ENCODE data around the gene CTDP1.

Gene CTDP1

GRCh38 chr18:79789901-79790890, 110.6 kb downstream of the CTDP1 start:
- TF ChIP-seq CTCF (IDR thresholded peaks at IDR 0.05; ENCODE audit: control extremely low read depth, extremely low read depth, low read depth, missing control alignments) = no peak
- CTCF ChIA-PET = no interaction called here
- DNase-seq (ENCODE audit: extremely low spot score) = no peak
- POLR2A ChIA-PET = no interaction called here

- no peak for TF ChIP-seq CTCF (IDR thresholded peaks at IDR 0.05; ENCODE audit: control extremely low read depth, extremely low read depth, low read depth, missing control alignments)
- ChIA-PET CTCF (no interaction called here), POLR2A (no interaction called here)
- no peak for DNase-seq (ENCODE audit: extremely low spot score)
These were observed 111.7 kb downstream of the CTDP1 start for GRCh38 chr18:79790996-79791972.

- TF ChIP-seq CTCF (IDR thresholded peaks at IDR 0.05; ENCODE audit: control extremely low read depth, extremely low read depth, low read depth, missing control alignments) = no peak
- no peak for DNase-seq (ENCODE audit: extremely low spot score)
- ChIA-PET POLR2A (no interaction called here), CTCF (no interaction called here)
These were observed 112.7 kb downstream of the CTDP1 start for GRCh38 chr18:79792096-79792987.

GRCh38 chr18:79792988-79793355, 113.4 kb downstream of the CTDP1 start:
- ChIA-PET POLR2A (no interaction called here), CTCF (no interaction called here)
- TF ChIP-seq CTCF (IDR thresholded peaks at IDR 0.05; ENCODE audit: control extremely low read depth, extremely low read depth, low read depth, missing control alignments) = no peak
- DNase-seq (ENCODE audit: extremely low spot score) = peak; percentile 55

GRCh38 chr18:79794846-79795245, 115.2 kb downstream of the CTDP1 start:
- no peak for TF ChIP-seq CTCF (IDR thresholded peaks at IDR 0.05; ENCODE audit: control extremely low read depth, extremely low read depth, low read depth, missing control alignments)

GRCh38 chr18:79795446-79795845, 115.8 kb downstream of the CTDP1 start:
- no peak for TF ChIP-seq CTCF (IDR thresholded peaks at IDR 0.05; ENCODE audit: control extremely low read depth, extremely low read depth, low read depth, missing control alignments)
- CTCF ChIA-PET = no interaction called here
- POLR2A ChIA-PET = no interaction called here
- no peak for DNase-seq (ENCODE audit: extremely low spot score)

More at GRCh38 chr18:79794846-79795245, 115.2 kb downstream of the CTDP1 start:
- ChIA-PET POLR2A (no interaction called here), CTCF (no interaction called here)
- DNase-seq (ENCODE audit: extremely low spot score) = no peak

All from GM10248 (cell line).